ENCODE results near the gene MEP1A.
"Not testable (repeated sequence)": the region's sequence is repeated elsewhere in the genome, so short reads cannot be mapped to it uniquely, and the experiment has no call there.

MEP1A gene

GRCh38 chr6:46848684-46849360 is 55.6 kb downstream of the MEP1A start:
- H3K9me3 Mint-ChIP-seq = peaks cover 5% of the 10 kb centered on the region
- H3K27me3 Mint-ChIP-seq (ENCODE audit: low read depth, poor library complexity) = peaks cover 8% of the 10 kb centered on the region
- peaks cover 30% of the 10 kb centered on the region for H3K4me1 Mint-ChIP-seq
- no peak overlapping the region for H3K27ac Mint-ChIP-seq
- no peaks in the 10 kb centered on the region for H3K36me3 Mint-ChIP-seq (ENCODE audit: low read depth)
- TF ChIP-seq, protein P1, sequence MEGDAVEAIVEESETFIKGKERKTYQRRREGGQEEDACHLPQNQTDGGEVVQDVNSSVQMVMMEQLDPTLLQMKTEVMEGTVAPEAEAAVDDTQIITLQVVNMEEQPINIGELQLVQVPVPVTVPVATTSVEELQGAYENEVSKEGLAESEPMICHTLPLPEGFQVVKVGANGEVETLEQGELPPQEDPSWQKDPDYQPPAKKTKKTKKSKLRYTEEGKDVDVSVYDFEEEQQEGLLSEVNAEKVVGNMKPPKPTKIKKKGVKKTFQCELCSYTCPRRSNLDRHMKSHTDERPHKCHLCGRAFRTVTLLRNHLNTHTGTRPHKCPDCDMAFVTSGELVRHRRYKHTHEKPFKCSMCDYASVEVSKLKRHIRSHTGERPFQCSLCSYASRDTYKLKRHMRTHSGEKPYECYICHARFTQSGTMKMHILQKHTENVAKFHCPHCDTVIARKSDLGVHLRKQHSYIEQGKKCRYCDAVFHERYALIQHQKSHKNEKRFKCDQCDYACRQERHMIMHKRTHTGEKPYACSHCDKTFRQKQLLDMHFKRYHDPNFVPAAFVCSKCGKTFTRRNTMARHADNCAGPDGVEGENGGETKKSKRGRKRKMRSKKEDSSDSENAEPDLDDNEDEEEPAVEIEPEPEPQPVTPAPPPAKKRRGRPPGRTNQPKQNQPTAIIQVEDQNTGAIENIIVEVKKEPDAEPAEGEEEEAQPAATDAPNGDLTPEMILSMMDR (IDR thresholded peaks at IDR 0.05) = peak; percentile 96
- H3K4me3 Mint-ChIP-seq = peak overlapping the region; percentile 68
- peak; percentile 93 for DNase-seq

- DNase-seq = no peak
- H3K27me3 Mint-ChIP-seq (ENCODE audit: low read depth, poor library complexity) = peaks cover 11% of the 10 kb centered on the region
- peaks cover 5% of the 10 kb centered on the region for H3K9me3 Mint-ChIP-seq
- no peak overlapping the region for H3K27ac Mint-ChIP-seq
- peaks cover 33% of the 10 kb centered on the region for H3K4me1 Mint-ChIP-seq
- no peak overlapping the region for H3K4me3 Mint-ChIP-seq
- TF ChIP-seq, protein P1 (IDR thresholded peaks at IDR 0.05) = no peak
- H3K36me3 Mint-ChIP-seq (ENCODE audit: low read depth) = no peaks in the 10 kb centered on the region
Measured at GRCh38 chr6:46849361-46849690, 56.1 kb downstream of the MEP1A start.

- Mint-ChIP-seq H3K27ac (no peak overlapping the region), H3K36me3 (ENCODE audit: low read depth) (no peaks in the 10 kb centered on the region), H3K4me3 (no peak overlapping the region), H3K27me3 (ENCODE audit: low read depth, poor library complexity) (peaks cover 12% of the 10 kb centered on the region), H3K9me3 (no peaks in the 10 kb centered on the region), H3K4me1 (peaks cover 34% of the 10 kb centered on the region)
- TF ChIP-seq, protein P1 (IDR thresholded peaks at IDR 0.05) = no peak
- DNase-seq = no peak
Measured at GRCh38 chr6:46850792-46851191, 57.6 kb downstream of the MEP1A start.

- H3K4me3 Mint-ChIP-seq; DNase-seq; H3K27ac Mint-ChIP-seq; H3K9me3 Mint-ChIP-seq; H3K36me3 Mint-ChIP-seq (ENCODE audit: low read depth): not testable (repeated sequence)
- Mint-ChIP-seq H3K4me1 (peaks cover 34% of the 10 kb centered on the region), H3K27me3 (ENCODE audit: low read depth, poor library complexity) (peaks cover 12% of the 10 kb centered on the region)
Measured at GRCh38 chr6:46851576-46851975, 58.4 kb downstream of the MEP1A start.

DNA sequence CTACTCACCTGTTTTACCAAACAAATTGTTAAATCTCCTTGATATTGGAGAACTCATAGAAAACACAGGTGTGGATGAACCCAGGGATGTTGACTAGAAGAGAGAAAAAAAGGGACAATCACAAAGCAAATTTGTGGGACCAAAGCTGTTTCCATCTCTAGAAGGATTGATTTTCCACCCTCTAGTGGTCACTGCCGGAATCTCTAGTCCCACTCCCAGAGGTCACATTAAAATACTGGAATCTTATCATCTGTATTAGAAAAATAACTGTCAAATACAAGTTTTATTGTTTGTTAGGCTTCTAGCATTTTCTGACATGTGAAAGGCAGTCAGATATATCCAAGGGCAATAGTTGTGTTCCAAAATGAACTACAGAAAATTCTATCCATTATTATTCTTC is 62.8 kb downstream of the MEP1A start:
- not testable (repeated sequence) for H3K36me3 Mint-ChIP-seq (ENCODE audit: low read depth); H3K9me3 Mint-ChIP-seq; H3K4me3 Mint-ChIP-seq; H3K4me1 Mint-ChIP-seq; H3K27ac Mint-ChIP-seq; H3K27me3 Mint-ChIP-seq (ENCODE audit: low read depth, poor library complexity)
- TF ChIP-seq, protein P1 (IDR thresholded peaks at IDR 0.05) = peak; percentile 74
- peak; percentile 62 for DNase-seq

DNA sequence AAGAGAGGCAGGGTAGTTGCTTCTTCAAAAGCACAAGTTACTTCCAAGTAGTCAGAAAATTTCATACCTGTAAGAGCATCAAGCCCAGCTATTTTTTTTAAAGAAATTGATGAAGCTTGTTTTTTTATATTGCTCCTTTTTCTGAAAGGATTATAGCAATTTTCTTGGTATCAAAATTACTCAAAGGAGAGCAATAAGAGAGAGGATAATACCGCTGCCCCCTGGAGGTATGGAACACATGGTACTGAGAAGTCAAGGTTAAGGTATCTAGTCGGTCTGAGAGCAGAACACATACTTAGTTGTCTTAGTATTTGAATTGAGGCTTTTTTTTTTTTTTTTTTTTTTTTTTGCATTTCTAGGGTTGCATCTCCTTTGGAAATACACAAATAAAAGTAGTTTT is 69.2 kb downstream of the MEP1A start:
- Mint-ChIP-seq H3K27me3 (ENCODE audit: low read depth, poor library complexity) (peaks cover 19% of the 10 kb centered on the region), H3K4me1 (peaks cover 6% of the 10 kb centered on the region), H3K4me3 (no peak overlapping the region), H3K36me3 (ENCODE audit: low read depth) (no peaks in the 10 kb centered on the region), H3K9me3 (no peaks in the 10 kb centered on the region), H3K27ac (no peak overlapping the region)
- TF ChIP-seq, protein P1 (IDR thresholded peaks at IDR 0.05) = no peak
- no peak for DNase-seq

All from nephron progenitor cell (in vitro differentiated cells).